MM.1S (cell line): ENCODE results near the gene SULT1C4.

ENCODE experiments used
- DNase-seq: peaks from one replicate; pipeline ENCODE4 v3.0.0-alpha.2; 2015
- H2AFZ ChIP-seq: fragments of 300-600 bp; sonication (generic); 2 replicates; pipeline ENCODE4 v1.6.0; 2016; ENCODE audit warnings: antibody characterized with exemption, low read length
- H3F3A ChIP-seq: fragments of 300-600 bp; sonication (generic); 2 replicates; pipeline ENCODE4 v1.6.1; 2016; ENCODE audit warnings: mild to moderate bottlenecking, antibody characterized with exemption, low read length, moderate library complexity, mixed read lengths; ENCODE audit not compliant: insufficient read depth
- H3K27ac ChIP-seq: fragments of 300-600 bp; sonication (generic); 2 replicates; pipeline ENCODE4 v1.5.1; 2016; ENCODE audit warnings: mild to moderate bottlenecking, low read length
- H3K27me3 ChIP-seq: fragments of 300-600 bp; sonication (generic); replicated peaks from 2 replicates; pipeline ENCODE4 v1.6.0; 2016; ENCODE audit warnings: low read length; ENCODE audit not compliant: insufficient read depth
- H3K36me3 ChIP-seq: fragments of 300-600 bp; sonication (generic); replicated peaks from 2 replicates; pipeline ENCODE4 v1.6.1; 2016; ENCODE audit warnings: mild to moderate bottlenecking, low read length, mixed read lengths; ENCODE audit not compliant: insufficient read depth
- H3K4me1 ChIP-seq: fragments of 300-600 bp; sonication (generic); 2 replicates; pipeline ENCODE4 v1.6.1; 2016; ENCODE audit warnings: low read length, mixed read lengths
- H3K4me2 ChIP-seq: fragments of 300-600 bp; sonication (generic); 2 replicates; pipeline ENCODE4 v1.6.0; 2016; ENCODE audit warnings: low read depth, low read length
- H3K4me3 ChIP-seq: fragments of 300-600 bp; sonication (generic); 2 replicates; pipeline ENCODE4 v1.5.1; 2016; ENCODE audit warnings: low read length, mixed read lengths
- H3K79me2 ChIP-seq: fragments of 300-600 bp; sonication (generic); 2 replicates; pipeline ENCODE4 v1.6.1; 2016; ENCODE audit warnings: mixed run types, low read length, mixed read lengths
- H3K9ac ChIP-seq: fragments of 300-600 bp; sonication (generic); 2 replicates; pipeline ENCODE4 v1.6.1; 2016; ENCODE audit warnings: low read length, mixed read lengths
- H3K9me2 ChIP-seq: fragments of 300-600 bp; sonication (generic); replicated peaks from 2 replicates; pipeline ENCODE4 v1.6.1; 2016; ENCODE audit warnings: mild to moderate bottlenecking, low read length, mixed read lengths; ENCODE audit not compliant: insufficient read depth
- H3K9me3 ChIP-seq: fragments of 300-600 bp; sonication (generic); replicated peaks from 2 replicates; pipeline ENCODE4 v1.6.1; 2016; ENCODE audit warnings: mild to moderate bottlenecking, low read length, mixed read lengths; ENCODE audit not compliant: insufficient read depth
- H4K20me1 ChIP-seq: fragments of 300-600 bp; sonication (generic); 2 replicates; pipeline ENCODE4 v1.6.1; 2016; ENCODE audit warnings: mild to moderate bottlenecking, low read length, moderate library complexity, mixed read lengths; ENCODE audit not compliant: insufficient read depth
- EZH2 ChIP-seq: fragments of 300-600 bp; sonication (generic); optimal IDR thresholded peaks from 2 replicates; pipeline ENCODE3; 2017; ENCODE audit warnings: low read depth, mild to moderate bottlenecking, antibody characterized with exemption, low read length, mixed read lengths
- EZH2phosphoT487 ChIP-seq: fragments of 300-600 bp; sonication (generic); IDR thresholded peaks from 2 replicates; pipeline ENCODE4 v1.6.1; 2018; ENCODE audit warnings: antibody characterized with exemption, low read length
- TF ChIP-seq, protein P1 (sequence below): fragments of 300-600 bp; sonication (generic); IDR thresholded peaks from 2 replicates; pipeline ENCODE4 v1.5.1; 2016; ENCODE audit warnings: antibody characterized with exemption, low read length, mixed read lengths

The SULT1C4 gene

DNA sequence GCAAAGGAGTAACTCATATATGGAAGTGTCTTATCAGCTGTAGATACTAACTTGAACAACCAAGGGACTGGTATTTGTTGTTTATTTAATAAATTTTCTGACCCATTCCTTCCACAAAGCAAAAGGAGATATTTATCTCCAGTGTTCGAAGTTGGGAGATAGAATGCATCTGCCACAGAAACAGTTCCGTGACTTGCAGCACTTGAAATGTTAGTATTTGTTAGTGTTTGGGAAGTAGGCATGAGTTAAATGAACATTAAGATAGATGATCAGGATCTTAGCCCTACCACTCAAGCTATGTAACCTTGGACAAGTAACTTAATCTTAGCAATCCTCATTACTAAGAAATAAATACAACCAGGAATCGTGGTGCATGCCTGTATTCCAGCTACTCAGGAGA lies 12.1 kb upstream of the SULT1C4 start:
- Histone ChIP-seq H3K36me3 (no peaks in the 10 kb centered on the region), H3K79me2 (no peaks in the 10 kb centered on the region), H3K4me1 (peaks cover 23% of the 10 kb centered on the region), H3K9ac (no peak overlapping the region), H3K4me3 (no peak overlapping the region), H2AFZ (no peak overlapping the region), H3K4me2 (no peak overlapping the region), H3F3A (no peaks in the 10 kb centered on the region; the same call in 1 of the 2 replicates), H3K27me3 (no peaks in the 10 kb centered on the region), H3K27ac (no peak overlapping the region), H3K9me2 (no peaks in the 10 kb centered on the region), H4K20me1 (no peaks in the 10 kb centered on the region), H3K9me3 (no peaks in the 10 kb centered on the region)
- TF ChIP-seq EZH2phosphoT487 (no peak), EZH2 (no peak)
- TF ChIP-seq, protein P1, sequence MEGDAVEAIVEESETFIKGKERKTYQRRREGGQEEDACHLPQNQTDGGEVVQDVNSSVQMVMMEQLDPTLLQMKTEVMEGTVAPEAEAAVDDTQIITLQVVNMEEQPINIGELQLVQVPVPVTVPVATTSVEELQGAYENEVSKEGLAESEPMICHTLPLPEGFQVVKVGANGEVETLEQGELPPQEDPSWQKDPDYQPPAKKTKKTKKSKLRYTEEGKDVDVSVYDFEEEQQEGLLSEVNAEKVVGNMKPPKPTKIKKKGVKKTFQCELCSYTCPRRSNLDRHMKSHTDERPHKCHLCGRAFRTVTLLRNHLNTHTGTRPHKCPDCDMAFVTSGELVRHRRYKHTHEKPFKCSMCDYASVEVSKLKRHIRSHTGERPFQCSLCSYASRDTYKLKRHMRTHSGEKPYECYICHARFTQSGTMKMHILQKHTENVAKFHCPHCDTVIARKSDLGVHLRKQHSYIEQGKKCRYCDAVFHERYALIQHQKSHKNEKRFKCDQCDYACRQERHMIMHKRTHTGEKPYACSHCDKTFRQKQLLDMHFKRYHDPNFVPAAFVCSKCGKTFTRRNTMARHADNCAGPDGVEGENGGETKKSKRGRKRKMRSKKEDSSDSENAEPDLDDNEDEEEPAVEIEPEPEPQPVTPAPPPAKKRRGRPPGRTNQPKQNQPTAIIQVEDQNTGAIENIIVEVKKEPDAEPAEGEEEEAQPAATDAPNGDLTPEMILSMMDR, result no peak
- no peak for DNase-seq

DNA sequence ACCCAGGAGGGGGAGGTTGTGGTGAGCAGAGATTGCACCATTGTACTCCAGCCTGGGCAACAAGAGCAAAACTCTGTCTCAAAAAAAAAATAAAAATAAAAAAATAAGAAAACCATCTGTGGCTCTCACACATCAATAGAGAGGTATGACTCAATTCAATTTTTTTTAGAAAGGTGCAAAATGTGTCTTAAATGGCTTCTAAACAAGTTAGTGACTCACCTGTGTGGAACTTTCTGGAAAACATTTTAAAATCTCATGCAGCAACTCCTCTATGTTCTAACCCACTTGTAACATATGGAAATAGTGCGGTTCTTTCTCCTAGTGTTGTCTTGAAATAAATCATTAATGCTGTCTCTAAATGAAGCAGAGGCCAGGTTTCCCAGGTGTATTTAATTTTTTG lies 10.7 kb upstream of the SULT1C4 start:
- no peak overlapping the region for H2AFZ ChIP-seq
- H3K4me2 ChIP-seq, result no peak overlapping the region
- no peaks in the 10 kb centered on the region for H4K20me1 ChIP-seq
- H3K27me3 ChIP-seq, result no peaks in the 10 kb centered on the region
- no peak overlapping the region for H3K9ac ChIP-seq
- H3F3A ChIP-seq, result no peaks in the 10 kb centered on the region; the same call in 1 of the 2 replicates
- H3K79me2 ChIP-seq, result no peaks in the 10 kb centered on the region
- H3K4me1 ChIP-seq, result peaks cover 23% of the 10 kb centered on the region
- H3K36me3 ChIP-seq, result no peaks in the 10 kb centered on the region
- no peaks in the 10 kb centered on the region for H3K9me2 ChIP-seq
- H3K9me3 ChIP-seq, result no peaks in the 10 kb centered on the region
- H3K4me3 ChIP-seq, result no peak overlapping the region
- TF ChIP-seq, protein P1, result no peak
- no peak for TF ChIP-seq EZH2phosphoT487
- TF ChIP-seq EZH2, result no peak
- H3K27ac ChIP-seq, result no peak overlapping the region
- DNase-seq, result no peak

DNA sequence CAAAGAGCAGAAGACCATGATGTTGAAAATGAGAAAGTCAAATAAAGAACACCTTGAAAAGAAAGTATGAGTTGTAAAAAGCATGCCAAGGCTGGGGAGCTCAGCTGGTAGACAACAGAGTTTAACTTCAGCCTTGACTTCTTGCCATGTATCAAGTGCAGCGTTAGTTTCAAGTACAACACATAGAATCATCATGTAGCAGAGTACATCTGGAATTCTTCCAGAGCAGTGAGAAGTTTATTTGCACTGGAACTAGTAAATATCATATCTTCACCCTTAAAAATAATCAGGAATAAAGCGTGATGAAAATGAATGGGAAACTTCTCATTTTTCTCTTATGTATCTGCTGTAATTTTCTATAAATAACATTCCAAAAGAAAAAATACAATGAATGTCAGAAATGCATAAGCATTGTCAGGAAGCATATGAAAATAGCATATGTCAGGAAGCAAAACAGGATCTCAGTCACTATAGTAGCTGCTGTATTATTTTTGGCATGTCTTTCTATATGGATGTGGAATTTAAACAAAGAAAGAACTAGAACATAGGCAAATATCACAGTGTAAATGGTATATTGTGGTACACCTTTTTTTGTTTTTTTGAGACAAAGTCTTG lies 10.1 kb upstream of the SULT1C4 start:
- H3K4me1 ChIP-seq, result peaks cover 19% of the 10 kb centered on the region
- no peak overlapping the region for H3K4me2 ChIP-seq
- no peaks in the 10 kb centered on the region for H3K79me2 ChIP-seq
- no peaks in the 10 kb centered on the region; the same call in 1 of the 2 replicates for H3F3A ChIP-seq
- H3K9ac ChIP-seq, result no peak overlapping the region
- no peaks in the 10 kb centered on the region for H3K9me2 ChIP-seq
- no peaks in the 10 kb centered on the region for H3K9me3 ChIP-seq
- H3K4me3 ChIP-seq, result no peak overlapping the region
- DNase-seq, result no peak
- H2AFZ ChIP-seq, result no peak overlapping the region
- H3K36me3 ChIP-seq, result no peaks in the 10 kb centered on the region
- H3K27ac ChIP-seq, result no peak overlapping the region
- no peaks in the 10 kb centered on the region for H3K27me3 ChIP-seq
- no peak for TF ChIP-seq EZH2phosphoT487
- TF ChIP-seq EZH2, result no peak
- TF ChIP-seq, protein P1, result no peak
- H4K20me1 ChIP-seq, result no peaks in the 10 kb centered on the region
